BJ (cell line): ENCODE measurements around the gene MAGI1. TPM values are rescaled to one million over a fixed set of nuclear protein-coding genes. Genes with fewer than 3 reads are reported as not detected.
"Not testable (repeated sequence)": the region's sequence is repeated elsewhere in the genome, so short reads cannot be mapped to it uniquely, and the experiment has no call there.

Experiments
- CTCF ChIA-PET: fragments of 350-600 bp; formaldehyde crosslinking; extraction: SDS; loops from one replicate; lab custom pipeline; 2021; ENCODE audit warnings: antibody characterized with exemption, inconsistent platforms; lab: Yijun Ruan, JAX
- POLR2A ChIA-PET: fragments of 300-600 bp; sonication (Branson Sonifier 250); formaldehyde crosslinking; extraction: SDS; loops from one replicate; lab custom pipeline; 2021; ENCODE audit warnings: antibody characterized with exemption; lab: Charles Lee
- DNase-seq: peaks from one replicate; pipeline ENCODE4 v3.0.0-alpha.2; 2011; ENCODE audit warnings: low read depth
- H3K27me3 ChIP-seq: 2 replicates; pipeline ENCODE4 v1.6.0; 2011; ENCODE audit warnings: low read length; ENCODE audit not compliant: control insufficient read depth, insufficient read depth
- H3K36me3 ChIP-seq: 2 replicates; pipeline ENCODE4 v1.5.1; 2011; ENCODE audit warnings: low read length; ENCODE audit not compliant: control insufficient read depth, insufficient read depth
- H3K4me3 ChIP-seq: 2 replicates; pipeline ENCODE4 v1.5.1; 2011; ENCODE audit warnings: low read depth, mild to moderate bottlenecking, control low read depth, low read length
- polyA plus RNA-seq: library from polyadenylated mRNA; depleted of rRNA; stranded (reverse); fragments of >200 nt; gene quantifications from 2 replicates; pipeline ENCODE4 v1.2.3, GENCODE V29; 2011
- TF ChIP-seq, protein P1 (sequence below): IDR thresholded peaks from 2 replicates; pipeline ENCODE4 v1.5.1; 2011; ENCODE audit warnings: low read depth, mild to moderate bottlenecking, control low read depth, inconsistent platforms, low read length, moderate library complexity; ENCODE audit not compliant: insufficient read depth

MAGI1 gene
- polyA plus RNA-seq, 1 experiment: 14.4 TPM

DNA sequence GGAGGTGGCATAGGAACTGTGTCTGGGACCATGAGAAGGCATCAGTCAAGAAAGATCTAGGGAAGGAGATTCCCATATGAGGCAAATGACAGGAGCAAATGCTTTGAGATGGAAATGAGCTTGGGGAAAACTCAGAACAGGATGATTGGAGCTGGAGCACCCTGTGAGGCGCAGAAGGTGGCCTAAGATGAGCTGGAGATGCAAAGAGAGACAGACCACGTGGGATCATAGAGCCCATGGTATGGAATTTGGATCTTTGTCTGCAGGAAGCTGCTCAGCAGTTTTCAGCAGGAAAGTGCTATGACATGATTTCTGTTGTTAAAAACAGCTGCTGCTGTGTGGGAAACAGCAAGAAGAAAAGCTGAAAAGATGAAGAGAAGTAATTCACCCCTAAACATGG is 310.6 kb downstream of the MAGI1 start:
- no peak for DNase-seq
- H3K27me3 ChIP-seq: no peaks in the 10 kb centered on the region
- H3K36me3 ChIP-seq: no peaks in the 10 kb centered on the region
- ChIA-PET POLR2A (no interaction called here), CTCF (interaction anchor here (1.1 kb wide), 1 partner anchor 303 kb away, joined by 3 read pairs; no protein-coding TSS in a partner anchor)
- TF ChIP-seq, protein P1, sequence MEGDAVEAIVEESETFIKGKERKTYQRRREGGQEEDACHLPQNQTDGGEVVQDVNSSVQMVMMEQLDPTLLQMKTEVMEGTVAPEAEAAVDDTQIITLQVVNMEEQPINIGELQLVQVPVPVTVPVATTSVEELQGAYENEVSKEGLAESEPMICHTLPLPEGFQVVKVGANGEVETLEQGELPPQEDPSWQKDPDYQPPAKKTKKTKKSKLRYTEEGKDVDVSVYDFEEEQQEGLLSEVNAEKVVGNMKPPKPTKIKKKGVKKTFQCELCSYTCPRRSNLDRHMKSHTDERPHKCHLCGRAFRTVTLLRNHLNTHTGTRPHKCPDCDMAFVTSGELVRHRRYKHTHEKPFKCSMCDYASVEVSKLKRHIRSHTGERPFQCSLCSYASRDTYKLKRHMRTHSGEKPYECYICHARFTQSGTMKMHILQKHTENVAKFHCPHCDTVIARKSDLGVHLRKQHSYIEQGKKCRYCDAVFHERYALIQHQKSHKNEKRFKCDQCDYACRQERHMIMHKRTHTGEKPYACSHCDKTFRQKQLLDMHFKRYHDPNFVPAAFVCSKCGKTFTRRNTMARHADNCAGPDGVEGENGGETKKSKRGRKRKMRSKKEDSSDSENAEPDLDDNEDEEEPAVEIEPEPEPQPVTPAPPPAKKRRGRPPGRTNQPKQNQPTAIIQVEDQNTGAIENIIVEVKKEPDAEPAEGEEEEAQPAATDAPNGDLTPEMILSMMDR: no peak
- no peak overlapping the region for H3K4me3 ChIP-seq

DNA sequence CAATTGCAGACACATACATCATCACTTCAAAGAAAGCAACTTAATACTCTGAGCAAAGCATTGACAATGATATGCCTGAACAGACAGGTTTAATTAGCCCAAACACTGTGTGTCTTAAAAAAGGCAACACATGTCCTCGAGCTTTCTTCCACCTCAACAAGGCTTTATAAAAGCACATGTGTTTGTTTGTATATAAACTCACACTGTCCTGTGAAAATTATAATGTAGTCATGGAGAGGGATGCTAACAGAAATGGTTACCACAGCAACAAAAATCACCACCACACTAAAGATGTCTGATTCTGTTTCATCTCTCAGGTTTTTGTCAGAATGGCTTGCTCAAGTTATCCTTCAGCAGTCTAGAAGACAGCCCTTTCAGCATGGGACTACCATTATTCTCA is 314.7 kb downstream of the MAGI1 start:
- POLR2A ChIA-PET: no interaction called here
- TF ChIP-seq, protein P1: no peak
- CTCF ChIA-PET: no interaction called here
- no peak overlapping the region for H3K4me3 ChIP-seq
- DNase-seq: no peak
- H3K27me3 ChIP-seq: no peaks in the 10 kb centered on the region
- no peaks in the 10 kb centered on the region for H3K36me3 ChIP-seq

DNA sequence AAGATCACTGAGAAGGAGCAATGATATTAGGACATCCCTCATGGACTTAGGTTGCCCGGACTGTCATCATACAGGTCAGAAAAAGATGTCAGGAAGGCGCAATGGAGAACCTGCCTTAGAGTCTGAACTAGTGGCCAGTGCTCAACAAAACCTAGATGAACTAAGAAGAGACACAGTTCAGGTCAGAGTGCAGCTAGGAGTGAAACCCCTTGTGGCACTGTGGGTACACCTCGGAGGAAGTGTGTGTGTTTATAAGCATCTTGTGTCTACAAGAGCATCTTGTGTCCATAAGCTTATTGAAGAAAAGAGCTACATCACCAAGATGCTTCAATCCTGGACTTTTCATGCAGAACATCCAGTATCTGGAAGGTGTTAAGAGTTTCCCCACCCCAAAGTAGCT is 315.7 kb downstream of the MAGI1 start:
- no peaks in the 10 kb centered on the region for H3K27me3 ChIP-seq
- ChIA-PET CTCF (interaction anchor here (1.4 kb wide), 1 partner anchor 9 kb away, joined by 5 read pairs; no protein-coding TSS in a partner anchor), POLR2A (no interaction called here)
- TF ChIP-seq, protein P1: no peak
- H3K4me3 ChIP-seq: no peak overlapping the region
- no peaks in the 10 kb centered on the region for H3K36me3 ChIP-seq
- DNase-seq: no peak

DNA sequence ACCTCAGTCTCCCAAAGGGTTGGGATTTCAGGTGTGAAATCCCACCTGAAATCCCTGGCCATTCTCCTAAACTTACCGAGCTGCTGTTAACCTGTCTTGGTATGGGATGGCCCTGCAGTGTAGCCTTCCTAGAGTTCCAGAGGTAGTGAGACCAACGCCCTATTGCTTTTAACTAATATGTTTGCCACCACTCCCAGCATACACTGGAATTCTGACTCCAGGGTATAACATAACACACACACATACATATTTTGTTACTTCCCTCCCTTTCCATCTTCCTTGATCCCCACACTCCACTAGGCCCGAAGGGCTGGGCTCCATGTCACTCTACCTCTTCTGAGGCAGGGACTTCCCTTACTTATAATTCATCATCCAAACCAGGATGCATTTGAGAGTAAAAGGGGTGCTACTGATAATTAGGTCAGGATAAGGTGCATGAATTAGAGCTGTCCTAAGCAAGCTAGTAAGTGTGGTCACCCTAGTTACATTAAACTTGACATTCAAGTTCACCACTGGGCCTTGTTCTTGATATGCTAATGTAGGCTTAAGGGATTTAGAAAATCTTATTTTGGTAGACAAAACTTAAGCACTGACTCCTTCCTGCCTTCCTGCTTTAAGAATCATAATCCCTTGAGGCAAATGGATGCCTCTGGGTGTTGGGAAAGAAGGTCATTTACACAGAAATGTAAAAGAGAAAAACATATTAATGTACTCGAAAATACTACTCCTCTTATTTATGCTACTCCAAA is 317.6 kb downstream of the MAGI1 start:
- DNase-seq: no peak
- ChIA-PET CTCF (interaction anchor here (1.6 kb wide), 1 partner anchor 11 kb away, joined by 5 read pairs; no protein-coding TSS in a partner anchor), POLR2A (no interaction called here)
- Histone ChIP-seq H3K27me3 (no peaks in the 10 kb centered on the region), H3K4me3 (no peak overlapping the region), H3K36me3 (no peaks in the 10 kb centered on the region)
- TF ChIP-seq, protein P1: no peak

DNA sequence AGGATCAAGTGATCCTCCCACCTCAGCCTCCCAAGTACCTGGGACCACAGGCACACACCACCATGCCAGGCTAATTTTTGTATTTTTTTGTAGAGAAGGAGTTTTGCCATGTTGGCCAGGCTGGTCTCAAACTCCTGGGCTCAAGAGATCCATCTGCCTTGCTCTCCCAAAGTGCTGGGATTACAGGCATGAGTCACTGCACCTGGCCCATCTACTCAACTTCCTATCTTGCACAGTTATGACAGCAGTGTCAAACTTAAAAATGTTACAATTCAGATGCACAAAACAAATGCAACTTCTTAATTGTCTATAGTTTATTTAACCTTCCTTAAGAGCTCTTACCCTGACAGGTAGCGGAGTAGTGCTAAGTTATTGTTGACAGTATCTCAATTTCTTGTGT is 319.1 kb downstream of the MAGI1 start:
- POLR2A ChIA-PET, DNase-seq, H3K36me3 ChIP-seq, H3K4me3 ChIP-seq, CTCF ChIA-PET, H3K27me3 ChIP-seq: not testable (repeated sequence)
